Keratinocyte (primary cell): ENCODE data around the gene RIC8A.

Experiments
- CTCF ChIP-seq, 3 experiments: IDR thresholded peaks in 1 of 3; conservative IDR thresholded peaks in 1 of 3; optimal IDR thresholded peaks in 1 of 3; 2 replicates in 2 of 3; 3 replicates in 1 of 3; pipeline versions ENCODE3 to v1.5.1; 2011; ENCODE audit warnings: low read length in 3 of 3, mild to moderate bottlenecking in 3 of 3, moderate library complexity in 2 of 3, control low read depth in 1 of 3, inconsistent platforms in 1 of 3; ENCODE audit not compliant: insufficient read depth in 2 of 3; ENCODE audit errors: extremely low read depth in 1 of 3
- EZH2 ChIP-seq: IDR thresholded peaks from one replicate; pipeline ENCODE4 v1.6.1; 2012; ENCODE audit warnings: inconsistent platforms, mild to moderate bottlenecking, low read length, moderate library complexity

- TF ChIP-seq CTCF (optimal IDR thresholded peaks at IDR 0.05 in 1 of 3, IDR thresholded peaks at IDR 0.05 in 1 of 3, conservative IDR thresholded peaks at IDR 0.05 in 1 of 3; ENCODE audit: extremely low read depth in 1 of 3, insufficient read depth in 2 of 3, low read length in 3 of 3) (no peak), EZH2 (no peak)
Observed at GRCh38 chr11:215581-216037, 8.1 kb downstream of the RIC8A start.
